Neural crest cell (in vitro differentiated cells): ENCODE results near the gene KCNE4. TPM values are rescaled to one million over a fixed set of nuclear protein-coding genes. Genes with fewer than 3 reads are reported as not detected.

Source experiments
- DNase-seq: peaks from one replicate; pipeline ENCODE4 v3.0.0; 2021; ENCODE audit warnings: low read depth, mixed read lengths, low spot score
- H3K27ac Mint-ChIP-seq: one replicate; pipeline ENCODE4 v1.8.0; 2021; ENCODE audit warnings: mild to moderate bottlenecking, mixed read lengths; ENCODE audit not compliant: unreplicated experiment
- H3K27me3 Mint-ChIP-seq: 2 replicates; pipeline ENCODE4 v1.8.0; 2021; ENCODE audit warnings: low read depth, mild to moderate bottlenecking, mixed read lengths
- H3K36me3 Mint-ChIP-seq: 2 replicates; pipeline ENCODE4 v1.8.0; 2021; ENCODE audit warnings: low read depth, mild to moderate bottlenecking, mixed read lengths
- H3K4me1 Mint-ChIP-seq: 2 replicates; pipeline ENCODE4 v1.8.0; 2021; ENCODE audit warnings: mixed read lengths
- H3K4me3 Mint-ChIP-seq: one replicate; pipeline ENCODE4 v1.8.0; 2021; ENCODE audit warnings: mild to moderate bottlenecking, mixed read lengths
- H3K9me3 Mint-ChIP-seq: 2 replicates; pipeline ENCODE4 v1.8.0; 2021; ENCODE audit warnings: mixed read lengths
- long read RNA-seq: library from polyadenylated mRNA; unstranded; transcript quantifications from one replicate; pipeline ENCODE4 v2.0.0, GENCODE V29; 2020
- total RNA-seq: library from RNA; stranded (reverse); gene quantifications from 2 replicates; pipeline ENCODE4 v1.2.1, GENCODE V29; 2021
- TF ChIP-seq, protein P1 (sequence below): fragments of 200-600 bp; sonication (generic); conservative IDR thresholded peaks from 2 replicates; pipeline ENCODE4 v1.5.0; 2021; ENCODE audit warnings: antibody characterized with exemption, mild to moderate bottlenecking

Gene KCNE4, protein sequence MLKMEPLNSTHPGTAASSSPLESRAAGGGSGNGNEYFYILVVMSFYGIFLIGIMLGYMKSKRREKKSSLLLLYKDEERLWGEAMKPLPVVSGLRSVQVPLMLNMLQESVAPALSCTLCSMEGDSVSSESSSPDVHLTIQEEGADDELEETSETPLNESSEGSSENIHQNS
- total RNA-seq: 0.09 TPM in 1 of 2 replicates, not detected in the other
- long read RNA-seq: 0 reads

DNA sequence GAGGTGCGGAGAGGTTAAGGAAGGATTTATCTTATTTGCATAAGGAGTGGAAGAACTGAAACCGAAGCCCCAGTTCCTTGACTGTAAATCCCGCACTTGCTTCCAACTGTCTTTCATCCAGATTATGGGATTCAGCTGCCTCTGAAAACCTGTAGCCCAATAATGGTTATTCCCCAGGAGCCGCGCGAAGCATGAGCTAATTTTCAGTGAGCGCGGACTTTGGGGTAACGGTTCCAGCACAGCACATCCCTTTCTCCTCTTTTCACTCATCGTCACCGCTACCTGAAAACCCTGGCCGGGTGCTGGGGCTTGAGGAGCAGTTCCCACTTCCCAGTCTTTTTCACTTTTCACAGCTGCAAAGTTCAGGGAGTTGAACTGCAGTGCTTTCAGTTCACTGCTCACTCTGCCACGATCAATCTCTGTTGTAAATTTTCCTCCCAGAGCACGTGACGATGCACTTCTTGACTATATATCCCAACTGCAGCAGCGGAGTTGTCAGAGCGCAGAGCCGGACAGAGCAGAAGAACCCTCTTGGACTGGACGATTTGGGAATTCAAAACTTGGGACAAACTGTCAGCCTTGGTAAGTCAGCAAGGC is at the start of gene KCNE4:
Gene KCNE4 (plus strand): TSS at position 498 of the 597 bp plus-strand sequence. CDS start 641 bp downstream, outside the sequence.
- Mint-ChIP-seq H3K27me3 (no peaks in the 10 kb centered on the region), H3K36me3 (no peaks in the 10 kb centered on the region), H3K4me1 (peaks cover 32% of the 10 kb centered on the region), H3K4me3 (no peak within 1 kb of the TSS), H3K27ac (no peak within 1 kb of the TSS), H3K9me3 (no peaks in the 10 kb centered on the region)
- DNase-seq: no peak
- TF ChIP-seq, protein P1, sequence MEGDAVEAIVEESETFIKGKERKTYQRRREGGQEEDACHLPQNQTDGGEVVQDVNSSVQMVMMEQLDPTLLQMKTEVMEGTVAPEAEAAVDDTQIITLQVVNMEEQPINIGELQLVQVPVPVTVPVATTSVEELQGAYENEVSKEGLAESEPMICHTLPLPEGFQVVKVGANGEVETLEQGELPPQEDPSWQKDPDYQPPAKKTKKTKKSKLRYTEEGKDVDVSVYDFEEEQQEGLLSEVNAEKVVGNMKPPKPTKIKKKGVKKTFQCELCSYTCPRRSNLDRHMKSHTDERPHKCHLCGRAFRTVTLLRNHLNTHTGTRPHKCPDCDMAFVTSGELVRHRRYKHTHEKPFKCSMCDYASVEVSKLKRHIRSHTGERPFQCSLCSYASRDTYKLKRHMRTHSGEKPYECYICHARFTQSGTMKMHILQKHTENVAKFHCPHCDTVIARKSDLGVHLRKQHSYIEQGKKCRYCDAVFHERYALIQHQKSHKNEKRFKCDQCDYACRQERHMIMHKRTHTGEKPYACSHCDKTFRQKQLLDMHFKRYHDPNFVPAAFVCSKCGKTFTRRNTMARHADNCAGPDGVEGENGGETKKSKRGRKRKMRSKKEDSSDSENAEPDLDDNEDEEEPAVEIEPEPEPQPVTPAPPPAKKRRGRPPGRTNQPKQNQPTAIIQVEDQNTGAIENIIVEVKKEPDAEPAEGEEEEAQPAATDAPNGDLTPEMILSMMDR: no peak

DNA sequence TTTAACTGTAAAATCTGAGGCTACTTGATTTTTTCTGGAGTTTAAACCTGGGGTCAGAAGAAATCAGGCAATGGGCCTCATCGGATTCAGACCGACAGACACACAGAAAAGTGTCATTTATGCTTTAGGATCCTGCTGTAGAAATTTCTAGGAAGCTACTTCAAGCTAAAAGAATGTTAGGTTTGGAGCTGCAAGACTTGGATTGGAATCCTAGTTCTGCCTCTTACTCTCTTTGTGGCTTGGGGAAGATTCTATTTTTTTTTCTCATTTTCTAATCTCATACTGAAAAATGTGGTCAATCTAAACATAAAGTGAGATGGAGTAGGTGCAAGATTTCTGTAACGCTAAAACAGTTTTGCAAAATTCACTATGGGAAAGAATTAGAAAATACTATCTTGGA is 48.8 kb upstream of the KCNE4 start:
- TF ChIP-seq, protein P1: no peak
- Mint-ChIP-seq H3K27ac (no peak overlapping the region), H3K4me3 (no peak overlapping the region), H3K27me3 (no peaks in the 10 kb centered on the region), H3K4me1 (peaks cover 13% of the 10 kb centered on the region), H3K36me3 (no peaks in the 10 kb centered on the region), H3K9me3 (peaks cover 3% of the 10 kb centered on the region)
- no peak for DNase-seq

DNA sequence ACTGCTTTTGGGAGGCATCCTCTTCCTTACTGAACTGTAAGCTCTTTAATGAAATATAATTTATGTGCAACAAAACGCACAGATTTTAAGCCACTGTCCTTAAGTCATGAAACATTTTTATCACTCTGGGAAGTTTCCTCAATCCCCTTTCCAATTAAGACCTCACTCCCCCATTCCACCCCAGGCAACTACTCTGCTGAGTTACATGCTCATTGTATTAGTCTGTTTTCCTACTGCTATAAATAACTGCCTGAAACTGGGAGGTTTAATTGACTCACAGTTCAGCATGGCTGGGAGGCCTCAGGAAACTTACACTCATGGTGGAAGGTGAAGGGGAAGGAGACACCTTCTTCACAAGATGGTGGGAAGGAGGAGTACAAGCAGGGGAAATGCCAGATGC is 46.5 kb upstream of the KCNE4 start:
- H3K9me3 Mint-ChIP-seq: peaks cover 7% of the 10 kb centered on the region
- H3K4me3 Mint-ChIP-seq: no peak overlapping the region
- peaks cover 14% of the 10 kb centered on the region for H3K4me1 Mint-ChIP-seq
- no peak overlapping the region for H3K27ac Mint-ChIP-seq
- H3K36me3 Mint-ChIP-seq: no peaks in the 10 kb centered on the region
- no peaks in the 10 kb centered on the region for H3K27me3 Mint-ChIP-seq
- no peak for DNase-seq
- TF ChIP-seq, protein P1: no peak

DNA sequence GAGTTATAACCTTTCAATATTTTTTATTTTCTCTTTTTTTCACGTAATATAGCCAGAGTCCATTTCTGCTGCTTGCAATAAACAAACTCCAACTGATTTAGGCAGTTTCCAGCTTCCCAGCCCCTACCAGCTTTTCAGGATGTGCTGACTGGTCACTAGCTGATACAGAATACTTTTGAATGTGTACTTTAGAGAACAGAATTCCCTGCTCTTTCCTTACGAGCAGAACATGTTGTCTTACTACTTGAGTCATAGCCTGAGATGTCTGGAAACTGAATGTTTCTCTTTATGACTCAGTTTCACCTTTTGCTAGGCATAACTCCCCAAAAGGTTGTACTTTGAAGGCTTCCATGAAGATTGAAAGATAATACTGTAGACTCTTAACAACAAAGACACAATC is 44.5 kb upstream of the KCNE4 start:
- Mint-ChIP-seq H3K27ac (no peak overlapping the region), H3K27me3 (no peaks in the 10 kb centered on the region), H3K4me3 (no peak overlapping the region), H3K4me1 (peaks cover 3% of the 10 kb centered on the region), H3K9me3 (peaks cover 7% of the 10 kb centered on the region), H3K36me3 (peaks cover 2% of the 10 kb centered on the region)
- DNase-seq: no peak
- TF ChIP-seq, protein P1: no peak

DNA sequence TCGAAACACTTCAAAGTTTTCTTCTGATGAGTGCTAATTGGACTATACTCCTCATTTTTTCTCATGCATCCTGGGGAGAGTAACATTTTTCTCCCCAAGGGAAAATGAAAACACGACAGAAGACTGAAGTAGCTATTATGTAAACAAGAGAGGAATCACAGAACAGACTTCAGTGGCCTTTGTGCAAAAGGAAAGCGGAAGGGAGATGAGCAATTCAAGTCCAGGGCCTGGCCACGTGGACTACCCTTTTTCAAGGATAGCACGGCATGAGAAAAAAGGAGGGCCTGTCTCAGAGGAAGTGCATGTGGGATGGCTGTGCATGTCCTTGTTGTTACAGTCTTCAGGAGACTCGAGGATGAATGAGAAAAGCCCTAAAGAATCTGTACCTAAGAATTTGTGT is 43.8 kb upstream of the KCNE4 start:
- Mint-ChIP-seq H3K27me3 (no peaks in the 10 kb centered on the region), H3K36me3 (peaks cover 5% of the 10 kb centered on the region), H3K4me3 (no peak overlapping the region), H3K9me3 (peaks cover 10% of the 10 kb centered on the region), H3K4me1 (peaks cover 3% of the 10 kb centered on the region), H3K27ac (no peak overlapping the region)
- TF ChIP-seq, protein P1: no peak
- no peak for DNase-seq
